K562 (cell line): Measurements from ENCODE around the gene RIPK4. TPM values are rescaled to one million over a fixed set of nuclear protein-coding genes. Genes with fewer than 3 reads are reported as not detected.

Experiments
- ATAC-seq: fragments of 200-7000 bp; cut with Tn5 transposase; 3 replicates; pipeline ENCODE4 v1.9.1; 2020; ENCODE audit warnings: moderate library complexity
- BruUV-seq: library from RNA; stranded (reverse); fragments of 400-500 nt; replicated peaks from 2 replicates; lab custom pipeline; 2021; lab: Mats Ljungman, UMichigan
- CTCF ChIA-PET: fragments of 300-600 bp; formaldehyde crosslinking; extraction: SDS; loops from one replicate; lab custom pipeline; 2021; ENCODE audit warnings: low intra/inter-chr PET ratio; lab: Yijun Ruan, JAX
- POLR2A ChIA-PET: fragments of 300-600, 350-650 bp; sonication (Branson Sonifier 250); formaldehyde crosslinking; extraction: SDS; loops from one replicate; lab custom pipeline; 2021; ENCODE audit warnings: antibody characterized with exemption, inconsistent platforms; lab: Yijun Ruan, JAX
- DNase-seq, 4 experiments: peaks; one replicate each; pipeline versions ENCODE4 v3.0.0 to v3.0.0-alpha.2; 2011 to 2018; ENCODE audit warnings: low spot score in 3 of 4, mixed read lengths in 3 of 4; ENCODE audit errors: extremely low read depth in 1 of 4
- FAIRE-seq: peaks from 2 replicates; lab custom pipeline; 2011; peaks lifted over from hg19 to GRCh38; lab: Jason Lieb, UNC
- H2AFZ ChIP-seq: 2 replicates; pipeline ENCODE4 v1.6.0; 2011; ENCODE audit warnings: low read depth, low read length, control low read depth, inconsistent platforms
- H3K27ac ChIP-seq: fragments of 200-600 bp; 3 replicates; pipeline ENCODE4 v1.8.0; 2011; ENCODE audit warnings: low read depth, mild to moderate bottlenecking, control low read depth, inconsistent platforms, low read length, moderate library complexity, mixed read lengths; ENCODE audit errors: extremely low read depth
- H3K27me3 ChIP-seq, 2 experiments: fragments of 300-600 bp in 1 of 2; 2 replicates in 1 of 2; 3 replicates in 1 of 2; pipeline versions ENCODE4 v1.6.0 to v1.8.0; 2011; ENCODE audit warnings: inconsistent platforms in 2 of 2, low read length in 2 of 2, mild to moderate bottlenecking in 1 of 2, mixed read lengths in 1 of 2, moderate library complexity in 1 of 2; ENCODE audit not compliant: control insufficient read depth in 2 of 2, insufficient read depth in 2 of 2
- H3K36me3 ChIP-seq: fragments of 300-600 bp; 3 replicates; pipeline ENCODE4 v1.8.0; 2011; ENCODE audit warnings: mild to moderate bottlenecking, low read length, inconsistent platforms; ENCODE audit not compliant: control insufficient read depth, insufficient read depth
- H3K4me1 ChIP-seq, 2 experiments: fragments of 200-600 bp in 1 of 2; replicated peaks in 1 of 2; 2 replicates in 1 of 2; 3 replicates in 1 of 2; pipeline versions ENCODE4 v1.5.1 to v1.8.0; 2011; ENCODE audit warnings: inconsistent platforms in 2 of 2, low read length in 2 of 2, mild to moderate bottlenecking in 1 of 2, mixed read lengths in 1 of 2, moderate library complexity in 1 of 2; ENCODE audit not compliant: control insufficient read depth in 2 of 2, insufficient read depth in 2 of 2
- H3K4me2 ChIP-seq: 2 replicates; pipeline ENCODE4 v1.6.1; 2011; ENCODE audit warnings: low read length, control low read depth, inconsistent platforms, mixed read lengths; ENCODE audit not compliant: insufficient read depth
- H3K4me3 ChIP-seq: fragments of 200-600 bp; sonication (generic), shearing (Covaris generic); 2 replicates; pipeline ENCODE4 v1.5.1; 2016; ENCODE audit warnings: control low read depth, inconsistent platforms
- H3K79me2 ChIP-seq: fragments of 200-600 bp; 3 replicates; pipeline ENCODE4 v1.8.0; 2011; ENCODE audit warnings: low read length, inconsistent platforms; ENCODE audit not compliant: control insufficient read depth, insufficient read depth
- H3K9ac ChIP-seq, 2 experiments: 2 replicates each; pipeline versions ENCODE4 v1.6.0 to v1.6.1; 2011; ENCODE audit warnings: low read depth in 2 of 2, low read length in 2 of 2, control low read depth in 1 of 2, inconsistent platforms in 1 of 2, mild to moderate bottlenecking in 1 of 2, mixed read lengths in 1 of 2; ENCODE audit not compliant: insufficient read depth in 1 of 2
- H3K9me1 ChIP-seq: one replicate; pipeline ENCODE4 v1.6.0; 2011; ENCODE audit warnings: inconsistent platforms, mild to moderate bottlenecking, low read length, moderate library complexity; ENCODE audit not compliant: control insufficient read depth, insufficient read depth
- H3K9me3 ChIP-seq: replicated peaks from 2 replicates; pipeline ENCODE4 v1.5.1; 2011; ENCODE audit warnings: low read depth, low read length, inconsistent platforms; ENCODE audit not compliant: control insufficient read depth, insufficient read depth
- H4K20me1 ChIP-seq: replicated peaks from 2 replicates; pipeline ENCODE4 v1.6.1; 2011; ENCODE audit warnings: low read length, inconsistent platforms, mixed read lengths; ENCODE audit not compliant: control insufficient read depth, insufficient read depth
- C11orf30 ChIP-seq: fragments of 450-650 bp; IDR thresholded peaks from 2 replicates; pipeline ENCODE4 v1.6.1; 2016; ENCODE audit warnings: low read depth, mild to moderate bottlenecking
- ETV5 ChIP-seq: sonication (generic); formaldehyde crosslinking; IDR thresholded peaks from 2 replicates; pipeline ENCODE4 v1.4.0; 2020; ENCODE audit warnings: low read depth, mild to moderate bottlenecking, missing genetic modification reagents
- MAFG ChIP-seq: fragments of 450-650 bp; conservative IDR thresholded peaks from 2 replicates; pipeline ENCODE4 v1.6.1; 2016; ENCODE audit warnings: missing genetic modification characterization, missing compliant biosample characterization
- NR2F6 ChIP-seq: fragments of 450-650 bp; formaldehyde crosslinking; IDR thresholded peaks from 2 replicates; pipeline ENCODE4 v1.4.0; 2020; ENCODE audit warnings: mild to moderate bottlenecking
- PHTF2 ChIP-seq: fragments of 250-450 bp; sonication (Bioruptor Pico); IDR thresholded peaks from 2 replicates; pipeline ENCODE4 v1.5.0; 2021; ENCODE audit warnings: mild to moderate bottlenecking
- PRPF4 ChIP-seq: fragments of 200-400 bp; formaldehyde crosslinking; IDR thresholded peaks from one replicate; pipeline ENCODE4 v1.6.1; 2017; ENCODE audit warnings: low read length, low read depth, mild to moderate bottlenecking; ENCODE audit not compliant: insufficient read depth, poor library complexity, severe bottlenecking
- THAP12 ChIP-seq: fragments of 250-450 bp; sonication (Bioruptor Pico); IDR thresholded peaks from 2 replicates; pipeline ENCODE4 v1.9.0; 2021; ENCODE audit warnings: mild to moderate bottlenecking, inconsistent platforms
- ZNF134 ChIP-seq: fragments of 250-450 bp; sonication (Bioruptor Pico); conservative IDR thresholded peaks from 2 replicates; pipeline ENCODE4 v1.4.0; 2020
- ZNF239 ChIP-seq: fragments of 250-450 bp; sonication (Bioruptor Pico); IDR thresholded peaks from 2 replicates; pipeline ENCODE4 v1.4.0; 2020; ENCODE audit warnings: mild to moderate bottlenecking
- ZNF316 ChIP-seq: fragments of 450-650 bp; IDR thresholded peaks from 2 replicates; pipeline ENCODE4 v1.6.1; 2016
- ZNF586 ChIP-seq: fragments of 450-650 bp; formaldehyde crosslinking; conservative IDR thresholded peaks from 2 replicates; pipeline ENCODE4 v1.4.0; 2020; ENCODE audit warnings: mild to moderate bottlenecking, moderate library complexity
- ZNF764 ChIP-seq: fragments of 250-450 bp; sonication (Bioruptor Pico); IDR thresholded peaks from 2 replicates; pipeline ENCODE4 v1.4.0; 2020; ENCODE audit warnings: low read depth, mild to moderate bottlenecking, moderate library complexity
- WGBS: fragments of 100-300 bp; shearing (Covaris generic); methylation state at CpG from one replicate; pipeline ENCODE4 v1.1.6; 2016; ENCODE audit warnings: low coverage, mixed read lengths; ENCODE audit not compliant: insufficient coverage; ENCODE audit errors: missing lambda C conversion rate; 5-methylcytosine and 5-hydroxymethylcytosine counted together
- in situ Hi-C: fragments of 300-500 bp; cut with MboI; formaldehyde crosslinking; loops from 4 replicates; pipeline ENCODE4 v1.15.0; 2018; ENCODE audit warnings: inconsistent platforms, mixed read lengths
- intact Hi-C: fragments of 100-400 bp; cut with micrococcal nuclease; formaldehyde crosslinking; loops from 2 replicates; pipeline ENCODE4 v1.14.2; 2022
- polyA plus RNA-seq, 8 experiments: library from polyadenylated mRNA; depleted of rRNA in 4 of 8; stranded (reverse) in 5 of 8; unstranded in 3 of 8; fragments of >200 nt; fragmentation: Nextera tagmentation in 2 of 8; fragmentation: Illumina TruSeq in 1 of 8; extraction: Ambion mirVana in 2 of 8; extraction: Trizol in 1 of 8; gene quantifications; 2 replicates each; pipeline versions ENCODE4 v1.2.1 to v1.2.3, GENCODE V29; 2011 to 2014; ENCODE audit warnings: inconsistent platforms in 1 of 8, missing spikeins in 1 of 8
- total RNA-seq, 7 experiments: library from RNA; depleted of rRNA in 6 of 7; stranded (reverse); fragments of >200 nt in 6 of 7; fragmentation: Illumina TruSeq in 2 of 7; extraction: Trizol in 2 of 7; gene quantifications; 2 replicates each; pipeline versions ENCODE4 v1.2.1 to v1.2.3, GENCODE V29; 2011 to 2021; ENCODE audit warnings: low replicate concordance in 1 of 7
- TF ChIP-seq, protein P1 (sequence below), 2 experiments: fragments of 450-650 bp; IDR thresholded peaks; 2 replicates each; pipeline ENCODE4 v1.6.1; 2016
- TF ChIP-seq, protein P2 (sequence below): sonication (generic); formaldehyde crosslinking; IDR thresholded peaks from 2 replicates; pipeline ENCODE4 v1.8.0; 2022; ENCODE audit warnings: mild to moderate bottlenecking, missing genetic modification reagents

Gene RIPK4
- total and polyA plus RNA-seq, 9 of the 15 experiments (the other 6 are each of a cell fraction or from before 2014, with no cell fraction given): not detected

- in situ Hi-C loops (no loop called here), intact Hi-C loops (no loop called here)
- Histone ChIP-seq H3K9me3 (no peaks in the 10 kb centered on the region), H2AFZ (no peak overlapping the region), H3K4me2 (no peak overlapping the region), H3K79me2 (no peaks in the 10 kb centered on the region), H3K27me3 (peaks cover 33 to 64% of the 10 kb centered on the region in 2 experiments), H3K9me1 (no peaks in the 10 kb centered on the region), H3K4me3 (no peak overlapping the region), H3K27ac (no peak overlapping the region), H4K20me1 (peaks cover 10% of the 10 kb centered on the region; the same call in 1 of the 2 replicates), H3K9ac (no peak overlapping the region), H3K4me1 (peaks cover 0 to 7% of the 10 kb centered on the region in 2 experiments; a peak in 2 of 5 replicates), H3K36me3 (no peaks in the 10 kb centered on the region)
- under 1% methylated on average over 12 of the region's 12 CpGs for WGBS
- ChIA-PET POLR2A (interaction anchor here (0.8 kb wide), 1 partner anchor 480 kb away, joined by 3 read pairs; no protein-coding TSS in a partner anchor), CTCF (no interaction called here)
- ATAC-seq (peak; percentile 55), FAIRE-seq (no peak), DNase-seq (no peak)
- no TSS peak for BruUV-seq
- TF ChIP-seq, protein P1, sequence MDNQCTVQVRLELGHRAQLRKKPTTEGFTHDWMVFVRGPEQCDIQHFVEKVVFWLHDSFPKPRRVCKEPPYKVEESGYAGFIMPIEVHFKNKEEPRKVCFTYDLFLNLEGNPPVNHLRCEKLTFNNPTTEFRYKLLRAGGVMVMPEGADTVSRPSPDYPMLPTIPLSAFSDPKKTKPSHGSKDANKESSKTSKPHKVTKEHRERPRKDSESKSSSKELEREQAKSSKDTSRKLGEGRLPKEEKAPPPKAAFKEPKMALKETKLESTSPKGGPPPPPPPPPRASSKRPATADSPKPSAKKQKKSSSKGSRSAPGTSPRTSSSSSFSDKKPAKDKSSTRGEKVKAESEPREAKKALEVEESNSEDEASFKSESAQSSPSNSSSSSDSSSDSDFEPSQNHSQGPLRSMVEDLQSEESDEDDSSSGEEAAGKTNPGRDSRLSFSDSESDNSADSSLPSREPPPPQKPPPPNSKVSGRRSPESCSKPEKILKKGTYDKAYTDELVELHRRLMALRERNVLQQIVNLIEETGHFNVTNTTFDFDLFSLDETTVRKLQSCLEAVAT (IDR thresholded peaks at IDR 0.05): no peak
- TF ChIP-seq ZNF134 (CRISPR knock-in tag) (no peak), ZNF764 (no peak), ZNF239 (CRISPR knock-in tag) (peak; percentile 87), ZNF316 (peak; percentile 51), PHTF2 (CRISPR knock-in tag) (no peak), ETV5 (no peak), MAFG (tag) (peak; percentile 25; the same call in 1 of the 2 replicates), NR2F6 (CRISPR knock-in tag) (no peak), ZNF586 (CRISPR knock-in tag) (no peak), THAP12 (no peak), C11orf30 (peak; percentile 34; the same call in 1 of the 2 replicates), PRPF4 (no peak)
- TF ChIP-seq, protein P2, sequence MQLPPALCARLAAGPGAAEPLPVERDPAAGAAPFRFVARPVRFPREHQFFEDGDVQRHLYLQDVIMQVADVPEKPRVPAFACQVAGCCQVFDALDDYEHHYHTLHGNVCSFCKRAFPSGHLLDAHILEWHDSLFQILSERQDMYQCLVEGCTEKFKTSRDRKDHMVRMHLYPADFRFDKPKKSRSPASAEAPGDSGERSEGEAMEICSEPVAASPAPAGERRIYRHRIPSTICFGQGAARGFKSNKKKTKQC (CRISPR knock-in tag): no peak
Measured at GRCh38 chr21:41709965-41710822, 56.7 kb downstream of the RIPK4 start.
